Measurements from ENCODE around the gene TAOK3. TPM values are rescaled to one million over a fixed set of nuclear protein-coding genes. Genes with fewer than 3 reads are reported as not detected.

The TAOK3 gene
- total and polyA plus RNA-seq, 10 of the 15 experiments (the other 5 are each of a cell fraction or from before 2014, with no cell fraction given): 41.3 to 131 (median 57.8) TPM

DNA sequence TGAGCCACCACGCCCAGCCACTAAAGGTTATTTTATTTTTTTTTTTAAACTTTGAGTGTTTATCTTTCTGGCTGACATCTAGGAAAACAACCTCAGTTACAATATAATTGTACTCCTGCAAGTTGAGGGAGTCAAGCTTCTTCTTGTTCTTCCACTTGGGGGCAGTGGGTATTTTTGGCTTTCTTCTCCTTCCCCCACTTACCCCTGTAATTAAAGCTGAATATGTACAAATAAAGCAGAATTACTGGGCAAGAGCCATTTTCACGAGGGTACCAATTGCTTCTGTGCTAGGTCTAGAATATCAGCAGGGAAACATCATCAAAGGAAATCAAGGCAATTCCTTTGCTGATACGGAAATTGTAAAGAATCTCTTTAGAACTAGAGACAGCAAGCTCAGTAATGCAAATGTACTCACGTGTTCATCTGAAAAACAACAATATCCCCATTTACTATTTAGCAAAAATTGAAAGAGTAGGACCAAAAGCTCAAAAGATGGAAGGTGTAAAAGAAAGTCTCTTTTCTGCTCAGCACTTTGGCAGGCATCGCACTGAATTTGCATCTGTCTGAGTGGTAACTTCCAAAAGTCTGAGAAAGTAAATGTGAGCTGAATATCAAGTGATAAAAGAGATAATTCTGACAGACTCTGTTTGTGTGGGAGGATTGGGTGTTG, 72.8 kb downstream of the TAOK3 start:
- SMC1A ChIA-PET (ENCODE audit: uncharacterized antibody, unreplicated experiment): interaction anchor here (0.6 to 5.1 kb wide), 32 partner anchors 10 to 179 kb away, joined by 3 to 117 read pairs (median 5); partner anchors contain the start of genes SUDS3 and TAOK3
- H3K4me2 ChIP-seq (ENCODE audit: control insufficient read depth, insufficient read depth): peak overlapping the region; percentile 34; the same call in 1 of the 2 replicates
- H3K27me3 ChIP-seq (replicated peaks in 1 of 2; ENCODE audit: control insufficient read depth in 2 of 2, insufficient read depth in 2 of 2, low read length in 1 of 2): no peaks in the 10 kb centered on the region
- H3K4me1 ChIP-seq (ENCODE audit: control insufficient read depth, insufficient read depth, low read length): peaks cover 27% of the 10 kb centered on the region
- in situ Hi-C loops (cut with MboI) (no loop called here), intact Hi-C loops (cut with micrococcal nuclease; ENCODE audit: unreplicated experiment) (loop anchor here (5.0 kb wide), 1 partner anchor 133 kb away; no protein-coding TSS in a partner anchor)
- CTCF ChIA-PET: interaction anchor here (0.7 to 5.7 kb wide), 22 partner anchors 10 to 179 kb away, joined by 4 to 85 read pairs (median 5); partner anchors contain the start of genes SUDS3 and TAOK3
- peak overlapping the region; percentile 33 for H2AFZ ChIP-seq (ENCODE audit: control insufficient read depth, low read depth, low read length)
- no peaks in the 10 kb centered on the region for H3K9me3 ChIP-seq (replicated peaks; ENCODE audit: control insufficient read depth, insufficient read depth, low read length)
- no peak overlapping the region for H3K9ac ChIP-seq (ENCODE audit: control insufficient read depth, insufficient read depth, low read length)
- H3K4me3 ChIP-seq: peak overlapping the region; percentile 29; the same call in 1 of the 2 replicates
- no TSS peak for BruUV-seq (replicated peaks)
- TF ChIP-seq, protein P1, sequence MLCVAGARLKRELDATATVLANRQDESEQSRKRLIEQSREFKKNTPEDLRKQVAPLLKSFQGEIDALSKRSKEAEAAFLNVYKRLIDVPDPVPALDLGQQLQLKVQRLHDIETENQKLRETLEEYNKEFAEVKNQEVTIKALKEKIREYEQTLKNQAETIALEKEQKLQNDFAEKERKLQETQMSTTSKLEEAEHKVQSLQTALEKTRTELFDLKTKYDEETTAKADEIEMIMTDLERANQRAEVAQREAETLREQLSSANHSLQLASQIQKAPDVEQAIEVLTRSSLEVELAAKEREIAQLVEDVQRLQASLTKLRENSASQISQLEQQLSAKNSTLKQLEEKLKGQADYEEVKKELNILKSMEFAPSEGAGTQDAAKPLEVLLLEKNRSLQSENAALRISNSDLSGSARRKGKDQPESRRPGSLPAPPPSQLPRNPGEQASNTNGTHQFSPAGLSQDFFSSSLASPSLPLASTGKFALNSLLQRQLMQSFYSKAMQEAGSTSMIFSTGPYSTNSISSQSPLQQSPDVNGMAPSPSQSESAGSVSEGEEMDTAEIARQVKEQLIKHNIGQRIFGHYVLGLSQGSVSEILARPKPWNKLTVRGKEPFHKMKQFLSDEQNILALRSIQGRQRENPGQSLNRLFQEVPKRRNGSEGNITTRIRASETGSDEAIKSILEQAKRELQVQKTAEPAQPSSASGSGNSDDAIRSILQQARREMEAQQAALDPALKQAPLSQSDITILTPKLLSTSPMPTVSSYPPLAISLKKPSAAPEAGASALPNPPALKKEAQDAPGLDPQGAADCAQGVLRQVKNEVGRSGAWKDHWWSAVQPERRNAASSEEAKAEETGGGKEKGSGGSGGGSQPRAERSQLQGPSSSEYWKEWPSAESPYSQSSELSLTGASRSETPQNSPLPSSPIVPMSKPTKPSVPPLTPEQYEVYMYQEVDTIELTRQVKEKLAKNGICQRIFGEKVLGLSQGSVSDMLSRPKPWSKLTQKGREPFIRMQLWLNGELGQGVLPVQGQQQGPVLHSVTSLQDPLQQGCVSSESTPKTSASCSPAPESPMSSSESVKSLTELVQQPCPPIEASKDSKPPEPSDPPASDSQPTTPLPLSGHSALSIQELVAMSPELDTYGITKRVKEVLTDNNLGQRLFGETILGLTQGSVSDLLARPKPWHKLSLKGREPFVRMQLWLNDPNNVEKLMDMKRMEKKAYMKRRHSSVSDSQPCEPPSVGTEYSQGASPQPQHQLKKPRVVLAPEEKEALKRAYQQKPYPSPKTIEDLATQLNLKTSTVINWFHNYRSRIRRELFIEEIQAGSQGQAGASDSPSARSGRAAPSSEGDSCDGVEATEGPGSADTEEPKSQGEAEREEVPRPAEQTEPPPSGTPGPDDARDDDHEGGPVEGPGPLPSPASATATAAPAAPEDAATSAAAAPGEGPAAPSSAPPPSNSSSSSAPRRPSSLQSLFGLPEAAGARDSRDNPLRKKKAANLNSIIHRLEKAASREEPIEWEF (IDR thresholded peaks at IDR 0.05; ENCODE audit: insufficient replicate concordance, low read depth, low read length): no peak
- no peak for TF ChIP-seq RELA (IDR thresholded peaks at IDR 0.05; ENCODE audit: borderline replicate concordance, partially characterized antibody)
- no peak for TF ChIP-seq SMARCA5 (IDR thresholded peaks at IDR 0.05)
- no peak for TF ChIP-seq MXI1 (IDR thresholded peaks at IDR 0.05; ENCODE audit: low read depth, low read length)
- no peak for TF ChIP-seq ZNF384 (IDR thresholded peaks at IDR 0.05; ENCODE audit: borderline replicate concordance, low read depth, low read length)
- TF ChIP-seq, protein P2, sequence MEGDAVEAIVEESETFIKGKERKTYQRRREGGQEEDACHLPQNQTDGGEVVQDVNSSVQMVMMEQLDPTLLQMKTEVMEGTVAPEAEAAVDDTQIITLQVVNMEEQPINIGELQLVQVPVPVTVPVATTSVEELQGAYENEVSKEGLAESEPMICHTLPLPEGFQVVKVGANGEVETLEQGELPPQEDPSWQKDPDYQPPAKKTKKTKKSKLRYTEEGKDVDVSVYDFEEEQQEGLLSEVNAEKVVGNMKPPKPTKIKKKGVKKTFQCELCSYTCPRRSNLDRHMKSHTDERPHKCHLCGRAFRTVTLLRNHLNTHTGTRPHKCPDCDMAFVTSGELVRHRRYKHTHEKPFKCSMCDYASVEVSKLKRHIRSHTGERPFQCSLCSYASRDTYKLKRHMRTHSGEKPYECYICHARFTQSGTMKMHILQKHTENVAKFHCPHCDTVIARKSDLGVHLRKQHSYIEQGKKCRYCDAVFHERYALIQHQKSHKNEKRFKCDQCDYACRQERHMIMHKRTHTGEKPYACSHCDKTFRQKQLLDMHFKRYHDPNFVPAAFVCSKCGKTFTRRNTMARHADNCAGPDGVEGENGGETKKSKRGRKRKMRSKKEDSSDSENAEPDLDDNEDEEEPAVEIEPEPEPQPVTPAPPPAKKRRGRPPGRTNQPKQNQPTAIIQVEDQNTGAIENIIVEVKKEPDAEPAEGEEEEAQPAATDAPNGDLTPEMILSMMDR (IDR thresholded peaks at IDR 0.05 in 2 of 3, conservative IDR thresholded peaks at IDR 0.05 in 1 of 3; ENCODE audit: control insufficient read depth in 2 of 3, extremely low read depth in 1 of 3, insufficient read depth in 1 of 3, low read depth in 3 of 3, low read length in 3 of 3): peak in 1 of 3 experiments; percentile 3; a peak in 1 of 6 replicates
- no peak for TF ChIP-seq NBN (IDR thresholded peaks at IDR 0.05)
- no peak for TF ChIP-seq TCF3 (IDR thresholded peaks at IDR 0.05; ENCODE audit: borderline replicate concordance, insufficient read depth, low read depth, low read length)
- peak; percentile 51 for TF ChIP-seq RAD21 (IDR thresholded peaks at IDR 0.05; ENCODE audit: insufficient read depth, low read depth, low read length)
- peak; percentile 30; the same call in 1 of the 3 replicates for TF ChIP-seq POU2F2 (IDR thresholded peaks at IDR 0.05; ENCODE audit: borderline replicate concordance, low read depth, low read length)
- 51% methylated on average over 5 of the region's 5 CpGs for WGBS (ENCODE audit: insufficient coverage, insufficient replicate concordance, low lambda C conversion rate, missing lambda C conversion rate)
- DNase-seq (ENCODE audit: low read depth, low spot score) (no peak), ATAC-seq (peak; percentile 26), FAIRE-seq (peak; percentile 57)
- H4K20me1 ChIP-seq (ENCODE audit: control insufficient read depth, insufficient read depth): no peaks in the 10 kb centered on the region
- H3K27ac ChIP-seq (ENCODE audit: control insufficient read depth, insufficient read depth): peak overlapping the region; percentile 54
- POLR2A ChIA-PET: interaction anchor here (0.7 to 2.8 kb wide), 14 partner anchors 10 to 117 kb away, joined by 3 to 20 read pairs (median 4); partner anchors contain the start of genes SUDS3 and TAOK3
- peaks cover 0 to 5% of the 10 kb centered on the region in 2 experiments; a peak in 2 of 4 replicates for H3K36me3 ChIP-seq (ENCODE audit: control insufficient read depth in 2 of 2, insufficient read depth in 2 of 2, low read length in 1 of 2)
- peaks cover 50% of the 10 kb centered on the region for H3K79me2 ChIP-seq (ENCODE audit: control insufficient read depth, insufficient read depth, low read length)
- RAD21 ChIA-PET (ENCODE audit: unreplicated experiment): interaction anchor here (0.7 to 4.6 kb wide), 20 partner anchors 12 to 180 kb away, joined by 3 to 72 read pairs (median 5); partner anchors contain the start of genes SUDS3 and TAOK3
